D721Med (cell line): ENCODE data around the gene SPPL2C.

Source experiments
- DNase-seq: peaks from one replicate; pipeline ENCODE4 v3.0.0; 2011; ENCODE audit warnings: low spot score; ENCODE audit not compliant: insufficient read length
- FAIRE-seq: peaks from 2 replicates; lab custom pipeline; 2011; peaks lifted over from hg19 to GRCh38; lab: Jason Lieb, UNC
- TF ChIP-seq, protein P1 (sequence below): IDR thresholded peaks from 2 replicates; pipeline ENCODE4 v1.5.1; 2012; ENCODE audit warnings: mild to moderate bottlenecking, control low read depth; ENCODE audit not compliant: insufficient read depth; ENCODE audit errors: missing control alignments

The SPPL2C gene

GRCh38 chr17:45821147-45821546 lies 23.5 kb upstream of the SPPL2C start:
- FAIRE-seq (no peak), DNase-seq (no peak)
- TF ChIP-seq, protein P1, sequence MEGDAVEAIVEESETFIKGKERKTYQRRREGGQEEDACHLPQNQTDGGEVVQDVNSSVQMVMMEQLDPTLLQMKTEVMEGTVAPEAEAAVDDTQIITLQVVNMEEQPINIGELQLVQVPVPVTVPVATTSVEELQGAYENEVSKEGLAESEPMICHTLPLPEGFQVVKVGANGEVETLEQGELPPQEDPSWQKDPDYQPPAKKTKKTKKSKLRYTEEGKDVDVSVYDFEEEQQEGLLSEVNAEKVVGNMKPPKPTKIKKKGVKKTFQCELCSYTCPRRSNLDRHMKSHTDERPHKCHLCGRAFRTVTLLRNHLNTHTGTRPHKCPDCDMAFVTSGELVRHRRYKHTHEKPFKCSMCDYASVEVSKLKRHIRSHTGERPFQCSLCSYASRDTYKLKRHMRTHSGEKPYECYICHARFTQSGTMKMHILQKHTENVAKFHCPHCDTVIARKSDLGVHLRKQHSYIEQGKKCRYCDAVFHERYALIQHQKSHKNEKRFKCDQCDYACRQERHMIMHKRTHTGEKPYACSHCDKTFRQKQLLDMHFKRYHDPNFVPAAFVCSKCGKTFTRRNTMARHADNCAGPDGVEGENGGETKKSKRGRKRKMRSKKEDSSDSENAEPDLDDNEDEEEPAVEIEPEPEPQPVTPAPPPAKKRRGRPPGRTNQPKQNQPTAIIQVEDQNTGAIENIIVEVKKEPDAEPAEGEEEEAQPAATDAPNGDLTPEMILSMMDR: no peak

DNA sequence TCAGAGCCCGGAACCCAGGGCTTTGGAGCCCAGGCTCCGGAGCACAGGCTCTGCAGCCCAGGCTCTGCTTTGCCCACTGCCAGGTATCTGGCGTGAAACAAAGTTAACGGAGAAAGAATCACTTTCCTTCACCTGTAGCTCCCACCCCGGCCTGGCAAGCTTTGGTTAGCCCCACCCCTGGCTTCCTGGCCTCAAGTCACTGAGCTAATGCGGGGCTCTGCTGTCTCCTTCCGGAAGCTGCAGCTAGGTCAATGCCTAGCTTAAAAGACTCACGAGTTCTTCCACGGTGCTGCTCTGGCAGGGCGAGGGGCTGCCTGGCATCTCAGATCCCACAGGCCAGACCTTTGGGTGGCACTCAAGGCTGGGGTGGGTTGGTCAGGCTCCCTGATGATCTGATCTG lies 21.1 kb upstream of the SPPL2C start:
- TF ChIP-seq, protein P1: no peak
- no peak for DNase-seq
- FAIRE-seq: no peak

- TF ChIP-seq, protein P1: no peak
- FAIRE-seq: no peak
- no peak for DNase-seq
These were observed 20.2 kb upstream of the SPPL2C start for GRCh38 chr17:45824475-45824874.

- no peak for FAIRE-seq
- peak; percentile 74 for DNase-seq
- TF ChIP-seq, protein P1: no peak
These were observed 19.7 kb upstream of the SPPL2C start for GRCh38 chr17:45824901-45825492.

GRCh38 chr17:45825792-45826191 lies 18.9 kb upstream of the SPPL2C start:
- no peak for DNase-seq
- TF ChIP-seq, protein P1: no peak
- FAIRE-seq: no peak

- FAIRE-seq: no peak
- TF ChIP-seq, protein P1: no peak
- no peak for DNase-seq
These were observed 17.6 kb upstream of the SPPL2C start for GRCh38 chr17:45826919-45827588.

DNA sequence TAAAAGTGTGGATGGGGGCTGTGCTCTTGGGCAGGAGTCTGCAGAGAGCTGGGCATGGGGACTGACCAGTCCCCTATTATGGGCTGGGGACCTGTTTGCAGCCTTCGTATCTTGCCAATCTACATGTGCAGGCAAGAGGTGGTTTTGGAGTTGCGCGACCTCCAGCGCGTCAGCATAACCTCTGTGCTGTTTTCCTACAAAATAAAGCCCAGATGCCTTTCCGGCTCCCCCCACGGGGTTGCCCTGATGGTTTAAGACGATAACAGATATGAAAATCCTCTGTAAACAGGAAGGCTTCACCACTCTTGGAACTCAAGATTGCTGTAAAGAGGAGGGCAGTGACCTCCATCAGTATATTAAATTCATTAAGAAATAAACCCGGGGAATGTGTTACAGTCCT lies 16.5 kb upstream of the SPPL2C start:
- DNase-seq: no peak
- no peak for FAIRE-seq
- TF ChIP-seq, protein P1: no peak
